Osteoblast (primary cell): ENCODE data around the gene SCARF1. TPM values are rescaled to one million over a fixed set of nuclear protein-coding genes. Genes with fewer than 3 reads are reported as not detected.
"Not testable (repeated sequence)": the region's sequence is repeated elsewhere in the genome, so short reads cannot be mapped to it uniquely, and the experiment has no call there.

Experiments used
- DNase-seq: peaks from one replicate; pipeline ENCODE4 v3.0.0; 2011; ENCODE audit warnings: low spot score, mixed read lengths; ENCODE audit not compliant: insufficient read length; ENCODE audit errors: missing footprints
- H2AFZ ChIP-seq: 2 replicates; pipeline ENCODE4 v1.6.0; 2011; ENCODE audit warnings: mild to moderate bottlenecking, low read length
- H3K27ac ChIP-seq: 2 replicates; pipeline ENCODE4 v1.5.1; 2011; ENCODE audit warnings: mild to moderate bottlenecking, low read depth, low read length, moderate library complexity
- H3K27me3 ChIP-seq: 2 replicates; pipeline ENCODE4 v1.6.0; 2012; ENCODE audit warnings: mild to moderate bottlenecking, control low read depth, inconsistent platforms, low read length, moderate library complexity; ENCODE audit not compliant: insufficient read depth
- H3K36me3 ChIP-seq: 2 replicates; pipeline ENCODE4 v1.5.1; 2011; ENCODE audit warnings: mild to moderate bottlenecking, low read length, control low read depth, moderate library complexity; ENCODE audit not compliant: insufficient read depth
- H3K4me1 ChIP-seq: 2 replicates; pipeline ENCODE4 v1.5.1; 2011; ENCODE audit warnings: mild to moderate bottlenecking, low read length, control low read depth, moderate library complexity; ENCODE audit not compliant: insufficient read depth
- H3K4me2 ChIP-seq: 2 replicates; pipeline ENCODE4 v1.6.0; 2011; ENCODE audit warnings: mild to moderate bottlenecking, low read length; ENCODE audit not compliant: insufficient read depth
- H3K4me3 ChIP-seq: fragments of 200-600 bp; sonication (generic); 3 replicates; pipeline ENCODE4 v1.5.1; 2012; ENCODE audit warnings: mild to moderate bottlenecking, low read length, inconsistent platforms; ENCODE audit not compliant: insufficient read depth
- H3K79me2 ChIP-seq: 2 replicates; pipeline ENCODE4 v1.6.0; 2012; ENCODE audit warnings: mild to moderate bottlenecking, low read length, control low read depth, inconsistent platforms; ENCODE audit not compliant: insufficient read depth
- H3K9me3 ChIP-seq: 2 replicates; pipeline ENCODE4 v1.5.1; 2011; ENCODE audit warnings: low read depth, low read length, control low read depth
- H4K20me1 ChIP-seq: 2 replicates; pipeline ENCODE4 v1.6.0; 2012; ENCODE audit warnings: mild to moderate bottlenecking, low read length, control low read depth; ENCODE audit not compliant: insufficient read depth
- CTCF ChIP-seq: IDR thresholded peaks from 2 replicates; pipeline ENCODE4 v1.5.1; 2011; ENCODE audit warnings: mild to moderate bottlenecking, low read depth, low read length, moderate library complexity; ENCODE audit errors: extremely low read depth
- total RNA-seq: library from RNA; depleted of rRNA; stranded (reverse); fragments of >200 nt; gene quantifications from 2 replicates; pipeline ENCODE4 v1.2.3, GENCODE V29; 2012

SCARF1 gene
- total RNA-seq, 1 donor = 1.4 TPM

GRCh38 chr17:1658100-1658499 lies 12.6 kb upstream of the SCARF1 start:
- DNase-seq = no peak
- H3K79me2 ChIP-seq = no peaks in the 10 kb centered on the region
- no peak overlapping the region for H3K27ac ChIP-seq
- no peaks in the 10 kb centered on the region for H3K27me3 ChIP-seq
- H3K4me1 ChIP-seq = no peaks in the 10 kb centered on the region
- no peaks in the 10 kb centered on the region for H3K9me3 ChIP-seq
- no peak overlapping the region for H2AFZ ChIP-seq
- H4K20me1 ChIP-seq = no peaks in the 10 kb centered on the region
- no peak for TF ChIP-seq CTCF
- H3K4me3 ChIP-seq = no peak overlapping the region
- peaks cover 82% of the 10 kb centered on the region for H3K36me3 ChIP-seq
- no peak overlapping the region for H3K4me2 ChIP-seq

GRCh38 chr17:1653735-1654134 lies 8.2 kb upstream of the SCARF1 start:
- Histone ChIP-seq H3K36me3 (peaks cover 78% of the 10 kb centered on the region), H3K4me2 (no peak overlapping the region), H3K9me3 (no peaks in the 10 kb centered on the region), H3K79me2 (no peaks in the 10 kb centered on the region), H2AFZ (no peak overlapping the region), H4K20me1 (no peaks in the 10 kb centered on the region), H3K27me3 (no peaks in the 10 kb centered on the region), H3K27ac (no peak overlapping the region), H3K4me1 (peaks cover 7% of the 10 kb centered on the region), H3K4me3 (no peak overlapping the region)
- DNase-seq = peak; percentile 44
- no peak for TF ChIP-seq CTCF

- H3K36me3 ChIP-seq = peaks cover 69% of the 10 kb centered on the region
- not testable (repeated sequence) for H2AFZ ChIP-seq, H4K20me1 ChIP-seq, H3K27ac ChIP-seq, H3K27me3 ChIP-seq, H3K9me3 ChIP-seq, DNase-seq, H3K79me2 ChIP-seq, H3K4me1 ChIP-seq, H3K4me3 ChIP-seq, H3K4me2 ChIP-seq
Observed at GRCh38 chr17:1652794-1653193, 7.3 kb upstream of the SCARF1 start.

- H3K36me3 ChIP-seq = peaks cover 61% of the 10 kb centered on the region
- no peak overlapping the region for H2AFZ ChIP-seq
Observed at GRCh38 chr17:1651559-1651844, 6.0 kb upstream of the SCARF1 start.

More at GRCh38 chr17:1651559-1651844, 6.0 kb upstream of the SCARF1 start:
- H3K4me2 ChIP-seq = no peak overlapping the region
- no peak overlapping the region for H3K27ac ChIP-seq
- no peaks in the 10 kb centered on the region for H3K79me2 ChIP-seq
- no peak overlapping the region for H3K4me3 ChIP-seq
- peak; percentile 21 for DNase-seq
- no peaks in the 10 kb centered on the region for H3K27me3 ChIP-seq
- H3K9me3 ChIP-seq = no peaks in the 10 kb centered on the region
- no peak for TF ChIP-seq CTCF
- no peaks in the 10 kb centered on the region for H4K20me1 ChIP-seq
- peaks cover 9% of the 10 kb centered on the region for H3K4me1 ChIP-seq
